Measurements from ENCODE around the gene RIPK1. TPM values are rescaled to one million over a fixed set of nuclear protein-coding genes. Genes with fewer than 3 reads are reported as not detected.
"Not testable (repeated sequence)": the region's sequence is repeated elsewhere in the genome, so short reads cannot be mapped to it uniquely, and the experiment has no call there.

The RIPK1 gene
- total RNA-seq, 2 donors from 2014 or later: 24.3 to 27.2 TPM

DNA sequence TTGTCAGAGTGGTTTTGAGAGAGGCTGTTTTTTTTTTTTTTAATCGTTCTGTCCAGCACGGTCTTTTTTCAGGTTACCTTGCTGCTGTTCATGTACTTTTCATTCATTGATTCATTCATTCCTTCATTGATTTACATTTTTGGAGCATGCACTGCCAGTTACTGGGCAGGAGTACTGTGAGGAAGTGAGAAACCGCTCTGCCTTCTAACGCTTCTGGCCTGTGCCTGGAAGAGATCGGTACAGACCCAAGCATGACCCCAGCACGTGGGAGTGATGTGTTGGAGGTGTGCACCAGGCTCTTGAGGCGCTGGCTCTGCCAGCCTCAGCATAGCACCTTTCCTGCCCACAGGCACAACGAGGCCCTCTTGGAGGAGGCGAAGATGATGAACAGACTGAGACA lies 9.1 kb downstream of the RIPK1 start:
- ATAC-seq (no peak), DNase-seq (no peak)
- no peak overlapping the region for H3K4me3 Mint-ChIP-seq
- H3K9me3 ChIP-seq (ENCODE audit: control insufficient read depth, low read length, poor library complexity, severe bottlenecking): no peaks in the 10 kb centered on the region
- no peak overlapping the region for H3K27ac Mint-ChIP-seq
- H3K27me3 Mint-ChIP-seq: no peaks in the 10 kb centered on the region
- peaks cover 18% of the 10 kb centered on the region for H3K36me3 Mint-ChIP-seq (ENCODE audit: low read depth)
- peaks cover 39% of the 10 kb centered on the region for H3K4me1 Mint-ChIP-seq

DNA sequence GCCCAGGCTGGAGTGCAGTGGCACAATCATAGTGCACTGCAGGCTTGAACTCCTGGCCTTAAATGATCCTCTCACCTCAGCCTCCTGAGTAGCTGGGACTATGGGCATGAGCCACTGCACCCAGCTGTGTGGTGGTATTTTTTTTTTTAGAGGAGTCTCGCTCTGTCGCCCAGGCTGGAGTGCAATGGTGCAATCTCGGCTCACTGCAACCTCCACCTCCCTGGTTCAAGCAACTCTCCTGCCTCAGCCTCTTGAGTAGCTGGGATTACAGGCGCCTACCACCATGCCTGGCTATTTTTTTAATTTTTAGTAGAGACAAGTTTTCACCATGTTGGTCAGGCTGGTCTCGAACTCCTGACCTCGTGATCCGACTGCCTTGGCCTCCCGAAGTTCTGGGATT lies 10.7 kb downstream of the RIPK1 start:
- peak overlapping the region; percentile 24 for H3K27ac Mint-ChIP-seq
- not testable (repeated sequence) for ATAC-seq; H3K4me3 Mint-ChIP-seq; H3K27me3 Mint-ChIP-seq; DNase-seq; H3K9me3 ChIP-seq (ENCODE audit: control insufficient read depth, low read length, poor library complexity, severe bottlenecking)
- peaks cover 22% of the 10 kb centered on the region for H3K36me3 Mint-ChIP-seq (ENCODE audit: low read depth)
- H3K4me1 Mint-ChIP-seq: peaks cover 36% of the 10 kb centered on the region

DNA sequence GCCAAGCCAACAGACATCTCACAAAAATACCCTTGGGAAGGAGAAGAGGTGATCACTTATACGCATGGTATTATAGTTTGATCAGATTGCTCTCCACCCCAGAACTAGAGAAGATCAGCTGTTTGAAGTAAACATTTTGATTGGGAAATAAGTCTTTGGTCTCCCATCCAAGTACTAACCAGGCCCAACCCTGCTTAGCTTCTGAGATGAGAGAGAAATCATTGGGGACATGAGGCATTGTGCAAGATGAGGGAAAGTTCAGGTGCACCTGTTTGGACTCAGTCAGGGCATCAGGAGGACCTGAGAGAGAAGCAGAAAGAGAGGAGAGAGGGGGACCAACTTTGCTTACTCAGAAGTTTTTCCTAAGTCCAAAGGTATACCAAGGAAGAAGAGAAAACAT lies 11.4 kb downstream of the RIPK1 start:
- H3K27ac Mint-ChIP-seq: peak overlapping the region; percentile 24
- ATAC-seq: no peak
- no peak for DNase-seq
- peaks cover 25% of the 10 kb centered on the region for H3K36me3 Mint-ChIP-seq (ENCODE audit: low read depth)
- no peaks in the 10 kb centered on the region for H3K27me3 Mint-ChIP-seq
- H3K4me1 Mint-ChIP-seq: peaks cover 36% of the 10 kb centered on the region
- H3K4me3 Mint-ChIP-seq: no peak overlapping the region
- H3K9me3 ChIP-seq (ENCODE audit: control insufficient read depth, low read length, poor library complexity, severe bottlenecking): no peaks in the 10 kb centered on the region

DNA sequence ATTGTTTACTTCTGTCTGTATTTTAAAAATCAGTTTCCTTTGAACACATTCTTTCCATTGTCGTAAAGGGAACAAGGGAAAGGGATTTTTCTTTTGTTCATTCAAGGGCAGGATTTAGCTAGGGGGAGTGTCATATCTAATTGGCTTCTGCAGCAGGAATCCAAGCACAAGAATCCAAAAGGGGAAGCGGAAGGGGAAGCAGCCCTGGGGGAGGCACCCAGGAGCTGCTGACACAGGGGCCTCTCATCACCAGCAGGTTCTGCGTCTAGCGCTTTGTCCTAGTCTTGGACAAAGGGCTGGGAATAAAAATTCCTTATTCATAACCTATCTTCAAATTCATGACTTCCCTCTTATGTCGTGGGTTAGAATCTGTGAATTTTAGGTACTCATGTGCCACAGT lies 13.7 kb downstream of the RIPK1 start:
- Mint-ChIP-seq H3K27me3 (no peaks in the 10 kb centered on the region), H3K4me1 (peaks cover 24% of the 10 kb centered on the region), H3K4me3 (no peak overlapping the region), H3K36me3 (ENCODE audit: low read depth) (peaks cover 26% of the 10 kb centered on the region), H3K27ac (no peak overlapping the region)
- no peak for DNase-seq
- no peaks in the 10 kb centered on the region for H3K9me3 ChIP-seq (ENCODE audit: control insufficient read depth, low read length, poor library complexity, severe bottlenecking)
- no peak for ATAC-seq

DNA sequence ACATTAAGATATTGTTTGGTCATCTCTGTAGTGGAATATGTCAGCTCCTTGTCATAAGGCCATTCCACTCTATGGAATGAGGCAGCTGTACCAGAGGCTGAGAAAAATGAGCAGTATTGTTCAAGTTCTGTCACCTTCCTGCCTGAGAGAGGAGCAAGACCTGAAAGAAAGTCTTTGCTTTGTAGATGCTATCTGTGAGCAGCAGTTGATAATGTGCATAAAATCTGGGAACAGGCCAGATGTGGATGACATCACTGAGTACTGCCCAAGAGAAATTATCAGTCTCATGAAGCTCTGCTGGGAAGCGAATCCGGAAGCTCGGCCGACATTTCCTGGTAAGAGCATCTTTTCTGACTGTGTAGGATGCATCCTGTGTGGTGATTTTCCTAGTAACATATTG lies 16.8 kb downstream of the RIPK1 start:
- H3K9me3 ChIP-seq (ENCODE audit: control insufficient read depth, low read length, poor library complexity, severe bottlenecking): no peaks in the 10 kb centered on the region
- no peak for DNase-seq
- Mint-ChIP-seq H3K27me3 (no peaks in the 10 kb centered on the region), H3K4me3 (no peak overlapping the region), H3K4me1 (peaks cover 25% of the 10 kb centered on the region), H3K27ac (no peak overlapping the region), H3K36me3 (ENCODE audit: low read depth) (peaks cover 21% of the 10 kb centered on the region)
- no peak for ATAC-seq

DNA sequence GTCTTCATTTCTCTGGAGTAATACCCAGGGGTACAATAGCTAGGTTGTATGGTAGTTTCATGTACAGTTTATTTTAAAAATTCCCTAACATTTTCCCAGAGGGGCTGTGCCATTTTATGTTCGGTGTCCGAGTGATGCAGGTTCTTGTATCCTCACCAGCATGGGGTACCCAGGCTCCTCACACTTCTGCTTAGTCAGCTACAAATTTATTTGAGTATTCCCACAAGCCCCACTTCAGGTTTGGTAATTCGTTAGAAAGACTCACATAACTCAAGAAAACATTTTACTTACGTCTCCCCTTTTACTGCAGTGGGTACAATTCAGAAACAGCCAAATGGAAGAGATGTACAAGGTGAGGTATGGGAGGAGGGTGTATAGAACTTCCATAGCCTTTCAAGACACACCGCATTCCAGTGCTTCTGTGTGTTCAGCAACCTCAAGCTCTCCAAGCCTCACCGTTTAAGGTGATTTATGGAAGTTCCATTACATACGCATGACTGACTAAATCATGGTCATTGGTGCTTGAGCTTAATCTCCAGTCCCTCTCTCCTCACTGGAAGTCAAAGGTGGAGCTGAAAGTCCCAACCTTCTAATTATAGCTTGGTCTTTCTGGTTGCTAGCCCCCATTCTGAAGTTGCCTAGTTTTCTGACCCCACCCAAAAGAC lies 18.1 kb downstream of the RIPK1 start:
- Mint-ChIP-seq H3K4me3 (no peak overlapping the region), H3K36me3 (ENCODE audit: low read depth) (peaks cover 21% of the 10 kb centered on the region), H3K4me1 (peaks cover 23% of the 10 kb centered on the region), H3K27me3 (no peaks in the 10 kb centered on the region), H3K27ac (peak overlapping the region; percentile 86)
- no peaks in the 10 kb centered on the region for H3K9me3 ChIP-seq (ENCODE audit: control insufficient read depth, low read length, poor library complexity, severe bottlenecking)
- ATAC-seq (no peak), DNase-seq (no peak)

DNA sequence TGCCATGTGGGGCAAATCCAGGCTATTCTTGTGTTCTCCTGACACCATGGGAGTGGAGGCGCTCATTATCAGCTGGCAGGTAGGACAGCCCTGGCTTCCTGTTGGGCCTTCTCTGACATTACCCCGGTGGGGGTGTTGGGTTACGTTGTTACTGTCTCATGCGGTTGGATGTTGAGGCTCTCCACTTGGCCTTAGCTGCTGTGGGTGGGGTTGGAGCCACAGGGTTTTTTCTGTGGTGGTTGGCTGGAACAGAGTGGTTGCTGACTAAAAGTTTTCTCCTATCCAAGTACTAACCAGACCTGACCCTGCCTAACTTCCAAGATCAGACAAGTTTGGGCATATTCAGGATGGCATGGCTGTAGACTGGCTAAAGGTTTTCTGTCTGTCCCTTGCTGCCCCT lies 20.2 kb downstream of the RIPK1 start:
- H3K27me3 Mint-ChIP-seq: no peaks in the 10 kb centered on the region
- no peak for DNase-seq
- H3K4me1 Mint-ChIP-seq: peaks cover 16% of the 10 kb centered on the region
- no peak overlapping the region for H3K4me3 Mint-ChIP-seq
- peak overlapping the region; percentile 86 for H3K27ac Mint-ChIP-seq
- ATAC-seq: peak; percentile 45
- peaks cover 14% of the 10 kb centered on the region for H3K36me3 Mint-ChIP-seq (ENCODE audit: low read depth)
- H3K9me3 ChIP-seq (ENCODE audit: control insufficient read depth, low read length, poor library complexity, severe bottlenecking): no peaks in the 10 kb centered on the region

DNA sequence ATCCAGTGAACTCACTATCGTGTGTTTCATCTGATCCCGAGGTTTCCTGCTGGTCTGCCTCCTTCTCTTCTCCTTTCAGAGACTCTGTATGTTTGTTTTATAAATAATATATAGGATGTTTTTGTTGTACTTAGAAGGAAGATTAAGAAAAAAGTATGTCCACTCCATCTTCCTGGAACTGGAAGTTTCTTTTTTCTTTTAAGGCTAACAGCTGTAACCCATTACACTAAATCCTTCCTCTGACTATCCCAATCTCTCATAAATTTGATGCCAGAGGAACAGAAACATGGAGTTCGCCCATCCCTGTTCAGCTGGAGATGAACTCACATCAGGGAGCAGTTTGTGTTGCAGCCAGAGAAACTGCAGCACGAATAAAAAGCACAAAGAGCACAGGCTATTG lies 20.7 kb downstream of the RIPK1 start:
- no peak for DNase-seq
- H3K9me3 ChIP-seq (ENCODE audit: control insufficient read depth, low read length, poor library complexity, severe bottlenecking): no peaks in the 10 kb centered on the region
- no peaks in the 10 kb centered on the region for H3K27me3 Mint-ChIP-seq
- no peak for ATAC-seq
- peak overlapping the region; percentile 86 for H3K27ac Mint-ChIP-seq
- H3K4me1 Mint-ChIP-seq: peaks cover 16% of the 10 kb centered on the region
- peaks cover 12% of the 10 kb centered on the region for H3K36me3 Mint-ChIP-seq (ENCODE audit: low read depth)
- H3K4me3 Mint-ChIP-seq: no peak overlapping the region

DNA sequence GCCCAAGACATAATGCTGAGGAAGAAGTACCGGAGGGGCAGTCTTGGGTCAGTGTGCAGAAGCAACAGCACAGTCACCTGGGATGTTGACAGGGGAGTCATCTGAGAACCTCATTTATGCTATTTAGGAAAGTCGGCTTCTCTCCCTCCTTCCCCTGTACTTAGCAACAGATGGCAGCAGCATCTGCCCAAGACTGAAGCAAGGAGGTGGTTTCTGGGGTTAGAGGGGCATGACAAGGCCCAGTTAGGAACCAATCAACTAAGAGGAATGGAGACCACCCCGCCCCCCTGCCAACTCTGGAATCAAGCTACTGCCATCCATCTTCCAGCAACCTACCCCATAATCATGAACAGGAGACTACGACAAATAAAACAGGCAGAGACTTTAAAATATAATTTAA lies 21.7 kb downstream of the RIPK1 start:
- no peaks in the 10 kb centered on the region for H3K9me3 ChIP-seq (ENCODE audit: control insufficient read depth, low read length, poor library complexity, severe bottlenecking)
- Mint-ChIP-seq H3K27me3 (no peaks in the 10 kb centered on the region), H3K36me3 (ENCODE audit: low read depth) (peaks cover 7% of the 10 kb centered on the region), H3K4me3 (no peak overlapping the region), H3K4me1 (peaks cover 14% of the 10 kb centered on the region), H3K27ac (peak overlapping the region; percentile 22)
- DNase-seq (no peak), ATAC-seq (no peak)

DNA sequence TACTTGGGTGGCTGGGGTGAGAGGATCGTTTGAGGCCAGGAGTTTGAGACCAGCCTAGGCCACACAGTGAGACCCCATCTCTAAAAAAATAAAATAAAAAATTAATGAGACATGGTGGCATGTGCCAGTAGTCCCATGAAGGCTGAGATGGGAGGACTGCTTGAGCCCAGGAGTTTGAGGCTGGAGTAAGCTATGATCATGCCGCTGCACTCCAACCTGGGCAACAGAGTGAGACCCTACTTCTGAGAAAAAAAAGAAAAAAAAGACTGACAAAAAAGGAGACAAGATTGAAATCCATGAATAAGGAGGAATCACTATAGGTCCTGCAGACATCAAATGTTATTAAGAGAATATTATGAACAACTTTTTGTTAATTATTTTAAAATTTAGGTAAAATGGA lies 26.5 kb downstream of the RIPK1 start:
- H3K27ac Mint-ChIP-seq: no peak overlapping the region
- H3K9me3 ChIP-seq (ENCODE audit: control insufficient read depth, low read length, poor library complexity, severe bottlenecking): no peaks in the 10 kb centered on the region
- no peak overlapping the region for H3K4me3 Mint-ChIP-seq
- H3K36me3 Mint-ChIP-seq (ENCODE audit: low read depth): peaks cover 7% of the 10 kb centered on the region
- H3K27me3 Mint-ChIP-seq: no peaks in the 10 kb centered on the region
- DNase-seq (no peak), ATAC-seq (no peak)
- H3K4me1 Mint-ChIP-seq: peaks cover 4% of the 10 kb centered on the region

DNA sequence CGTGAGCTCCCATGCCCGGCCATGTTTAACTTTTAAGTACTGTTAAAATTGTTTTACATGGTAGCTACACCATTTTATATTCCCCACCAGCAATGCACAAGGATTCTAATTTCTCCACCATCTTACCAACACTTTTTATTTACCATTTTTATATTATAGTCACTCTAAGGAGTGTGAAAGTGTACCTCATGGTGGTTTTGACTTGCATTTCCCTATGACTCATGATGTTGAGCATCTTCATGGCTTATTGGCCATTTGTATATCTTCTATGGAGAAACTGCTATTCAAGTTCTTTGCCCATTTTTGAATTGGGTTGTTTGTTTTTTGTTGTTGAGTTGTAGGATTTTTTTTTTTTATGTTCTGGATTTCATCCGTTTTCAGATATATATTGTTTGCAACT lies 34.6 kb downstream of the RIPK1 start:
- no peak for DNase-seq

DNA sequence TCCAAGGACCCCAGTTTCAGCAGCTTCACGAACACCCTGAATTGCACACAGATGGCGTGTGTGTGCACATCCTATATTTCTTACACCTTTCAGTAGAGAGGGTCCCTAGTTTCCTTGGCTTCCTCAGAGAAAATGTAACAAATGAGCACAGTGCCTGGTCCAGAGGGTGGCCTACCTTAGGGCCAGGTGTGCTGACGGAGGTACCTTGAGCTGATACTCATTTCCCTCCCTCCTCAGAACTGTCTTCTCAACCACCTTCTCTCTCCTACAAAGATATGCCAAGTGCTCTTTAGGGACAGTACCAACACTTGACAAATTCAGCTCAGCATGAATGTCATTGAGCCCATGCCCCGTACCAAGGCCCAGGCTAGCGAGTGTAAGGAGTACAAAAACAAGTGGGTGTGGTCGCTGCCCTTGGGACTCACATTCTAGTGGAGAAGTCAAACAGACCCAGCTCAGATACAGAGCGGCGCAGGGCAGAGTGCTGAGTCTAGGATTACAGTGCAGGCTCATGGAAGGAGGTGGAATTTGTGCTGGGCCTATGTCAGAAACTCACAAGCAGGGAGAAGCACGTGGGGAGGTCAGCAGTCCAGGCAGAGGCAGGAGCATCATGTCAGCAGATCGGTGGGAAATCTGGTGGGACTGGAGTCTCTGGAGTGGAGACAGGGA lies 40.6 kb downstream of the RIPK1 start:
- DNase-seq (no peak), ATAC-seq (no peak)
- H3K36me3 Mint-ChIP-seq (ENCODE audit: low read depth): peaks cover 22% of the 10 kb centered on the region
- H3K9me3 ChIP-seq (ENCODE audit: control insufficient read depth, low read length, poor library complexity, severe bottlenecking): no peaks in the 10 kb centered on the region
- H3K4me3 Mint-ChIP-seq: no peak overlapping the region
- H3K27ac Mint-ChIP-seq: peak overlapping the region; percentile 92
- no peaks in the 10 kb centered on the region for H3K27me3 Mint-ChIP-seq
- H3K4me1 Mint-ChIP-seq: peaks cover 17% of the 10 kb centered on the region

More for the DNA sequence above, 34.6 kb downstream of the RIPK1 start:
- Mint-ChIP-seq H3K27ac (no peak overlapping the region), H3K36me3 (ENCODE audit: low read depth) (peaks cover 18% of the 10 kb centered on the region), H3K27me3 (no peaks in the 10 kb centered on the region), H3K4me1 (peaks cover 6% of the 10 kb centered on the region), H3K4me3 (no peak overlapping the region)
- H3K9me3 ChIP-seq (ENCODE audit: control insufficient read depth, low read length, poor library complexity, severe bottlenecking): no peaks in the 10 kb centered on the region
- ATAC-seq: no peak

DNA sequence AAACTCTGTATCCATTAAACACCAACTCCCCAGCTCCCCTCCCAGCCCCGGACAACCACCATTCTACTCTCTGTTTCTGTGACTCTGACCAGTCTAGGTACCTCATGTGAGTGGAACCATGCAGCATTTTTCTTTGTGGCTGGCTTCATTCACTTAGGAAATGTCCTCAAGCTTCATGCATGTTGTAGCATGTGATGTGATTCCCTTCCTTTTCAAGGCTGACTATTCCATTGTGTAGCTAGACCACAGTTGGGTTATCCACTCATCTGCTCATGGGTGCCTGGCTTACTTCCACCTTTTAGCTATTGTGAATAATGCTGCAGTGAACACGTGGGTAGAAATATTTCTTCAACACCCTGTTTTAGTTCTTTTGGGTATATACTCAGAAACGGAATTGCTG lies 41.5 kb downstream of the RIPK1 start:
- no peak for DNase-seq
- H3K9me3 ChIP-seq (ENCODE audit: control insufficient read depth, low read length, poor library complexity, severe bottlenecking): no peaks in the 10 kb centered on the region
- H3K36me3 Mint-ChIP-seq (ENCODE audit: low read depth): peaks cover 15% of the 10 kb centered on the region
- no peaks in the 10 kb centered on the region for H3K27me3 Mint-ChIP-seq
- no peak overlapping the region for H3K4me3 Mint-ChIP-seq
- ATAC-seq: no peak
- peak overlapping the region; percentile 92 for H3K27ac Mint-ChIP-seq
- H3K4me1 Mint-ChIP-seq: peaks cover 17% of the 10 kb centered on the region

DNA sequence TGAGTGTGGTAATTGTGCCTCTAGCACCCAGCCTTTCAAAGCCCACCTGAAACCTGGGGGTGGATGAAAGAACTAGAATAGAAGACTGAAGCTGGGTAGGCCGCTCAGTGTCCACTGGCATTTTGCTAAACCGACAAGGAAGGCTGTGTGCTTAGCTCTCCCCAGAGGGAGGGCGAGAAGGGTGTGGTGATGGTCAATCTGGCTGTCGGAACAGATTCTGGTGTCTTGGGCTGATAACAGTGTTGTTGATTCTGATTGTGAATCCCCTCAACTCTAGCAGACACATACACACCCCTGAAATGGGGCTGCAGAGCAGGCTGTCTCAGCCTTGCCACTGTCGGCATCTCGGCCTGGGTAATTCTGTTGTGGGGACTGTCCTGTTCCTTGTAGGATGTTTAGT lies 46.1 kb downstream of the RIPK1 start:
- H3K9me3 ChIP-seq (ENCODE audit: control insufficient read depth, low read length, poor library complexity, severe bottlenecking): no peaks in the 10 kb centered on the region
- Mint-ChIP-seq H3K27ac (no peak overlapping the region), H3K36me3 (ENCODE audit: low read depth) (peaks cover 7% of the 10 kb centered on the region), H3K4me1 (peaks cover 19% of the 10 kb centered on the region), H3K27me3 (no peaks in the 10 kb centered on the region), H3K4me3 (no peak overlapping the region)
- DNase-seq (no peak), ATAC-seq (no peak)

Data from T-helper 17 cell (primary cell).